GM04503 (cell line): ENCODE results near the gene RNF183.
"Not testable (repeated sequence)": the region's sequence is repeated elsewhere in the genome, so short reads cannot be mapped to it uniquely, and the experiment has no call there.

Source experiments
- DNase-seq: peaks from one replicate; pipeline ENCODE4 v3.0.0-alpha.2; 2012; ENCODE audit warnings: low read depth

The RNF183 gene

GRCh38 chr9:113274474-113275156 lies 28.6 kb downstream of the RNF183 start:
- peak; percentile 13 for DNase-seq

- no peak for DNase-seq
Observed at GRCh38 chr9:113269871-113270270, 33.3 kb downstream of the RNF183 start.

GRCh38 chr9:113269355-113269754 lies 33.8 kb downstream of the RNF183 start:
- DNase-seq = no peak

DNA sequence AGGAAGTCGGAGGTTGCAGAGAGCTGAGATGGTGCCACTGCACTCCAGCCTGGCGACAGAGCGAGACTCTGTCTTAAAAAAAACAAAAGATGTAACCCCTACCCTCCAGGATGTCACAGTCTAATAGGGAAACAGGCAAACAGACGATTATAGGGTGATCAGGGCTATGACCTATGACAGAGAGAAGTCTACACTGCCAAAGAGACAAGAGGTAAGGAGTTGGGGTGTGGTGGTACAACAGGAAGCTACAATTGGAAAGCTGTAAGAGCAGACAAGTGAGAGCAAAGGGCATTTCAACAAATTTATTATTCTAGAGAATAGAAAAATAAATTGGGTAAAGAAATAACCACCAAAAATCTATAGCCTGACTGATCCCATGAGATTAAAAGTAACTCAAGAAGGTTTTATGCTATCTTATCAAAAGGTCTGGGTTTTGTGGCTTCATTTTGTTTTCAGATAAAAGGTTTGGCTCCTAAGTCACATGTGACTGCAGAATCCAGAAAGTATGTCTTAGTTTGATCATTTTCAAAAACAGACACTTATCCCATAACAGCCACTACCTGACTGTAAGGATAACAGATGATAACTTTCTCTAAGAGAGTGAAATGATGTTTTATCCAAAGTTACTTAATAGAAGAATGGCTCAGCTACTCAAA lies 35.1 kb downstream of the RNF183 start:
- DNase-seq = no peak

DNA sequence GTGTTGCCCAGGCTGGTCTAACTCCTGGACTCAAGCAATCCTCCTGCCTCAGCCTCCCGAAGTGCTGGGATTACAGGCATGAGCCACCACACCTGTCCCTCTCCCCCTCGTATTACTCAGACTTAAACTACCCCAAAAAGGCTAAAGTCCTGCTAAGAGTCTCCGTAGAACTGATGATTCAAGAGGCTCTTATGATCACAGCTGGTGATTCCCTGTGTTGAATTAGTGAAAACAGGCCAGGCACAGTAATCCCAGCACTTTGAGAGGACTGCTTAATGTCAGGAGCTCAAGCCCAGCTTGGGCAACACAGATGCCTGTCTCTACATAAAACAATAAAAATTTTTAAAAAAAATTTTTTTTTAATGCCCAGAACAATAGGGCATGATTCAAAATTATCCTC lies 37.0 kb downstream of the RNF183 start:
- DNase-seq = no peak

- no peak for DNase-seq
Observed at GRCh38 chr9:113261917-113262671, 41.1 kb downstream of the RNF183 start.

- no peak for DNase-seq
Observed at GRCh38 chr9:113258282-113258681, 44.9 kb downstream of the RNF183 start.

DNA sequence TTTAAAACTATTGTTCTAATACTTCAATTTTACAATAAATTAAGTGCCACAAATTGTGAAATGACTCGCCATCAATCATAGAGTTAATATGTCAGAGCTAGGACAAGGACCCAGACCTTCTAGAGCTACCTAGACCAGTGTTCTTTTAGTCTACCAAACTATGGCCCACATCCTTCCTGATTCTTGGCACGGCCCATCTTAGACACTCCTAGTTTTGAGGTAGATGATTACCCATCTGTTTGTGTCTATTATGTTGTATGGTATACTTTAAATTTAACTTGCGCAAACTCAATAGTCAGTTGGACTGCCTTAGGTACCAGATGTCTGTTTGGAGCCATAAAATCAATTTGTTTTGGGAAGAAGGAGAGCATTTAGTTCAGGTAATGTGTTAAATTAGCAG lies 45.3 kb downstream of the RNF183 start:
- no peak for DNase-seq

GRCh38 chr9:113255438-113255837 lies 47.7 kb downstream of the RNF183 start:
- DNase-seq = no peak

DNA sequence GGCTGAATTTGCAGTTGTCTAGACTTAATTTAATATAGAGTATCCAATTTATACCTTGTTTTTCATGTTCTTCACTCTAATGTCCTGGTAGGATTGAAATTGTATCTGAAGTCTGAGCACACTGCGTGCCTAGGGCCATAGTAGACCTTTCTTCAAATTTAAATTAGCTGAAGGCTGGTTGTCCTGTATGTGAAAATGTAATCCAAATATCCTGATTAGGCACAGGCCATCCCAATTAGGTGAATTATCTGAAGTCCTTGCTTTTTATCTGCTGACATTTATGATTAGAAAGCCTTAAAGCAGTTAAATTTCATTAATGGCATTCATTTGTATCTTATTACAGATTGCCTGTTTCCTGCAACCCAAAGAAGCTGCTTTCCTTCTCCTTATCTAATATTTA lies 48.2 kb downstream of the RNF183 start:
- no peak for DNase-seq

GRCh38 chr9:113250807-113251206 lies 52.4 kb downstream of the RNF183 start:
- DNase-seq = no peak

- DNase-seq = not testable (repeated sequence)
Observed at GRCh38 chr9:113249661-113250060, 53.5 kb downstream of the RNF183 start.

- DNase-seq = no peak
Observed at GRCh38 chr9:113247640-113248039, 55.5 kb downstream of the RNF183 start.
